Gastrocnemius medialis (tissue), 4 donors: ENCODE data around the gene DAW1.

Source experiments
- POLR2A ChIP-seq, 2 donors: fragments of 450-650 bp; IDR thresholded peaks; one replicate each; pipeline ENCODE4 v1.6.1; 2017; ENCODE audit warnings: antibody characterized with exemption in 2 of 2, mild to moderate bottlenecking in 2 of 2, moderate library complexity in 2 of 2
- TF ChIP-seq, protein P1 (sequence below), 5 experiments: fragments of 450-650 bp in 3 of 5; fragments of 200-600 bp in 2 of 5; sonication (generic) in 2 of 5; IDR thresholded peaks in 4 of 5; conservative IDR thresholded peaks in 1 of 5; 1 replicate in 4 of 5; 2 replicates in 1 of 5; pipeline ENCODE4 v1.5.1; 2016 to 2019; ENCODE audit warnings: antibody characterized with exemption in 5 of 5, mild to moderate bottlenecking in 3 of 5, moderate library complexity in 3 of 5

DNA sequence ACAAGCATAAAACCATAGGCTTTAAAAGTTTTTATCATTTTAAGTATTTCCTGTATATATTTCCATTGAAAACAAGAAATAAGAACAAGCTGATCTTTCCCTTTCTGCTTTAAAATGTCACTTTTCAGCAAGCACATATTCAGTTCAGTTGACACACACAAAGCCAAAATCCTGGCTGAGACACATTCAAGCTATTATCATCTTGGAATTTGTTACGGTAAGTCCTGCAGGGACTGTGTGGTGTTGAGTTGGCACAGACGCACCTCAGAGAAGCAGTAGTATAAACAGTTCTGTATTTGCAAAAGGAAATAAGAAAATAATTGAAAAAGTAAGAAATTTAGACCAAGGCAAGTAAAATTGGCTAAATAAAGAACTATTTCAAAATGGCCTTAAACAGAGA, 10.4 kb upstream of the DAW1 start:
- TF ChIP-seq, protein P1, sequence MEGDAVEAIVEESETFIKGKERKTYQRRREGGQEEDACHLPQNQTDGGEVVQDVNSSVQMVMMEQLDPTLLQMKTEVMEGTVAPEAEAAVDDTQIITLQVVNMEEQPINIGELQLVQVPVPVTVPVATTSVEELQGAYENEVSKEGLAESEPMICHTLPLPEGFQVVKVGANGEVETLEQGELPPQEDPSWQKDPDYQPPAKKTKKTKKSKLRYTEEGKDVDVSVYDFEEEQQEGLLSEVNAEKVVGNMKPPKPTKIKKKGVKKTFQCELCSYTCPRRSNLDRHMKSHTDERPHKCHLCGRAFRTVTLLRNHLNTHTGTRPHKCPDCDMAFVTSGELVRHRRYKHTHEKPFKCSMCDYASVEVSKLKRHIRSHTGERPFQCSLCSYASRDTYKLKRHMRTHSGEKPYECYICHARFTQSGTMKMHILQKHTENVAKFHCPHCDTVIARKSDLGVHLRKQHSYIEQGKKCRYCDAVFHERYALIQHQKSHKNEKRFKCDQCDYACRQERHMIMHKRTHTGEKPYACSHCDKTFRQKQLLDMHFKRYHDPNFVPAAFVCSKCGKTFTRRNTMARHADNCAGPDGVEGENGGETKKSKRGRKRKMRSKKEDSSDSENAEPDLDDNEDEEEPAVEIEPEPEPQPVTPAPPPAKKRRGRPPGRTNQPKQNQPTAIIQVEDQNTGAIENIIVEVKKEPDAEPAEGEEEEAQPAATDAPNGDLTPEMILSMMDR (IDR thresholded peaks at IDR 0.05 in 4 of 5, conservative IDR thresholded peaks at IDR 0.05 in 1 of 5), result no peak
- TF ChIP-seq POLR2A (IDR thresholded peaks at IDR 0.05), result no peak
